HCT116 (cell line): Measurements from ENCODE around the gene HGS. TPM values are rescaled to one million over a fixed set of nuclear protein-coding genes. Genes with fewer than 3 reads are reported as not detected.
A peak's percentile ranks its signal among the peaks of the same experiment; 100 is the strongest.

Experiments used
- ATAC-seq: fragments of 200-7000 bp; cut with Tn5 transposase; 2 replicates; pipeline ENCODE4 v1.9.1; 2020; ENCODE audit warnings: mild to moderate bottlenecking, moderate library complexity
- BruUV-seq: library from RNA; stranded (reverse); fragments of 400-500 nt; replicated peaks from 2 replicates; lab custom pipeline; 2021; lab: Mats Ljungman, UMichigan
- CTCF ChIA-PET: fragments of 300-600 bp; sonication (Branson Sonifier 250); formaldehyde crosslinking; loops from one replicate; lab custom pipeline; 2021; ENCODE audit warnings: antibody characterized with exemption; lab: Charles Lee
- POLR2A ChIA-PET: fragments of 300-600, 350-600 bp; sonication (Branson Sonifier 250); formaldehyde crosslinking; loops from one replicate; lab custom pipeline; 2021; ENCODE audit warnings: antibody characterized with exemption; lab: Charles Lee
- RAD21 ChIA-PET, 2 experiments: fragments of 300-600 bp; sonication (Branson Sonifier 250); formaldehyde crosslinking; loops; one replicate each; lab custom pipeline; 2023; ENCODE audit warnings: low total read pairs in 2 of 2; ENCODE audit not compliant: uncharacterized antibody in 2 of 2, unreplicated experiment in 2 of 2, low non-redundant PET in 1 of 2; lab: Charles Lee
- DNase-seq: peaks from one replicate; pipeline ENCODE4 v3.0.0-alpha.2; 2010; ENCODE audit warnings: low read depth, low spot score
- H2AFZ ChIP-seq: fragments of 200-600 bp; shearing (Covaris generic), sonication (generic); 2 replicates; pipeline ENCODE4 v1.6.1; 2017; ENCODE audit warnings: low read depth, mixed run types, mixed read lengths, antibody characterized with exemption, low read length; ENCODE audit not compliant: poor library complexity, severe bottlenecking
- H3K27ac ChIP-seq: 2 replicates; pipeline ENCODE4 v1.5.1; 2012; ENCODE audit warnings: low read depth, low read length
- H3K27me3 ChIP-seq: fragments of 200-600 bp; sonication (generic); 2 replicates; pipeline ENCODE4 v1.6.1; 2016; ENCODE audit warnings: mixed run types, low read length, mixed read lengths; ENCODE audit not compliant: insufficient read depth
- H3K36me3 ChIP-seq, 2 experiments: fragments of 200-500 bp in 1 of 2; fragments of 200-600 bp in 1 of 2; sonication (Bioruptor generic) in 1 of 2; sonication (generic) in 1 of 2; 2 replicates each; pipeline versions ENCODE4 v1.5.1 to v1.6.1; 2014 to 2016; ENCODE audit warnings: low read length in 2 of 2, inconsistent platforms in 1 of 2, mixed read lengths in 1 of 2, mixed run types in 1 of 2; ENCODE audit not compliant: insufficient read depth in 2 of 2, control insufficient read depth in 1 of 2
- H3K4me1 ChIP-seq, 2 experiments: fragments of 200-600 bp in 1 of 2; sonication (generic) in 1 of 2; 2 replicates each; pipeline versions ENCODE4 v1.5.1 to v1.6.1; 2012 to 2017; ENCODE audit warnings: low read length in 2 of 2, inconsistent platforms in 1 of 2, mild to moderate bottlenecking in 1 of 2, mixed read lengths in 1 of 2, mixed run types in 1 of 2, moderate library complexity in 1 of 2; ENCODE audit not compliant: insufficient read depth in 2 of 2, control insufficient read depth in 1 of 2
- H3K4me2 ChIP-seq: fragments of 200-600 bp; sonication (generic); 2 replicates; pipeline ENCODE4 v1.6.1; 2017; ENCODE audit warnings: mixed run types, low read length, mixed read lengths
- H3K4me3 ChIP-seq, 2 experiments: fragments of 200-600 bp in 1 of 2; sonication (generic) in 1 of 2; replicated peaks in 1 of 2; 2 replicates each; pipeline ENCODE4 v1.5.1; 2011 to 2016; ENCODE audit warnings: low read length in 2 of 2, control low read depth in 1 of 2, low read depth in 1 of 2, mild to moderate bottlenecking in 1 of 2, mixed read lengths in 1 of 2, mixed run types in 1 of 2
- H3K79me2 ChIP-seq: fragments of 200-600 bp; sonication (generic); 2 replicates; pipeline ENCODE4 v1.6.1; 2017; ENCODE audit warnings: mild to moderate bottlenecking, mixed run types, low read length, moderate library complexity, mixed read lengths; ENCODE audit not compliant: insufficient read depth
- H3K9ac ChIP-seq: fragments of 200-600 bp; sonication (generic); 2 replicates; pipeline ENCODE4 v1.6.1; 2016; ENCODE audit warnings: low read length, mixed read lengths
- H3K9me2 ChIP-seq: fragments of 200-600 bp; sonication (generic), shearing (Covaris generic); 2 replicates; pipeline ENCODE4 v1.6.1; 2017; ENCODE audit warnings: mixed run types, mild to moderate bottlenecking, moderate library complexity; ENCODE audit not compliant: insufficient read depth
- H3K9me3 ChIP-seq, 2 experiments: fragments of 200-500 bp in 1 of 2; fragments of 200-600 bp in 1 of 2; sonication (Bioruptor generic) in 1 of 2; sonication (generic) in 1 of 2; 2 replicates each; pipeline ENCODE4 v1.6.1; 2014 to 2017; ENCODE audit warnings: low read length in 2 of 2, mixed read lengths in 2 of 2, inconsistent platforms in 1 of 2, low read depth in 1 of 2, mild to moderate bottlenecking in 1 of 2, mixed run types in 1 of 2, moderate library complexity in 1 of 2; ENCODE audit not compliant: control insufficient read depth in 1 of 2, insufficient read depth in 1 of 2
- H4K20me1 ChIP-seq: fragments of 200-600 bp; sonication (generic), shearing (Covaris generic); 2 replicates; pipeline ENCODE4 v1.6.1; 2017; ENCODE audit warnings: mixed run types, mild to moderate bottlenecking, moderate library complexity; ENCODE audit not compliant: insufficient read depth
- CTCF ChIP-seq, 3 experiments: fragments of 200-600 bp in 1 of 3; sonication (generic) in 1 of 3; IDR thresholded peaks in 2 of 3; conservative IDR thresholded peaks in 1 of 3; 2 replicates each; pipeline ENCODE4 v1.5.1; 2012 to 2017; ENCODE audit warnings: low read depth in 2 of 3, low read length in 2 of 3, antibody characterized with exemption in 1 of 3, borderline replicate concordance in 1 of 3, control low read depth in 1 of 3, mild to moderate bottlenecking in 1 of 3, mixed read lengths in 1 of 3, mixed run types in 1 of 3, moderate library complexity in 1 of 3; ENCODE audit not compliant: insufficient read depth in 1 of 3
- FOSL1 ChIP-seq: IDR thresholded peaks from 2 replicates; pipeline ENCODE4 v1.6.1; 2012; ENCODE audit warnings: low read depth
- POLR2AphosphoS5 ChIP-seq: IDR thresholded peaks from 2 replicates; pipeline ENCODE4 v1.6.1; 2011; ENCODE audit warnings: mild to moderate bottlenecking, low read depth, low read length, moderate library complexity
- RAD21 ChIP-seq: IDR thresholded peaks from 2 replicates; pipeline ENCODE4 v1.6.1; 2012; ENCODE audit warnings: low read depth, mild to moderate bottlenecking
- SIN3A ChIP-seq: IDR thresholded peaks from 2 replicates; pipeline ENCODE4 v1.6.1; 2012; ENCODE audit warnings: low read depth
- TCF7L2 ChIP-seq: IDR thresholded peaks from 2 replicates; pipeline ENCODE4 v1.7.0; 2011; ENCODE audit warnings: borderline replicate concordance, inconsistent platforms; ENCODE audit not compliant: insufficient read depth, insufficient read length; ENCODE audit errors: extremely low read depth
- YY1 ChIP-seq: IDR thresholded peaks from 2 replicates; pipeline ENCODE4 v1.6.1; 2011; ENCODE audit warnings: low read length, low read depth, moderate library complexity, mild to moderate bottlenecking; ENCODE audit not compliant: insufficient replicate concordance; ENCODE audit errors: extremely low read depth
- ZFX ChIP-seq: fragments of 450-650 bp; IDR thresholded peaks from 2 replicates; pipeline ENCODE4 v1.6.1; 2017
- intact Hi-C: fragments of 100-400 bp; cut with micrococcal nuclease; formaldehyde crosslinking; loops from 2 replicates; pipeline ENCODE4 v1.10.0; 2022
- total RNA-seq: library from RNA; stranded (reverse); gene quantifications from one replicate; pipeline ENCODE4 v1.2.1, GENCODE V29; 2021; ENCODE audit not compliant: unreplicated experiment
- TF ChIP-seq, protein P1 (sequence below): IDR thresholded peaks from 2 replicates; pipeline ENCODE4 v1.6.1; 2012
- TF ChIP-seq, protein P2 (sequence below): IDR thresholded peaks from 2 replicates; pipeline ENCODE4 v1.6.1; 2012

Gene HGS
- total RNA-seq, 1 experiment from 2014 or later, result 231 TPM

- CTCF ChIA-PET, result interaction anchor here (0.9 to 1.3 kb wide), 3 partner anchors 8 to 128 kb away, joined by 3 read pairs; no protein-coding TSS in a partner anchor
- Histone ChIP-seq H2AFZ (peak overlapping the region; percentile 76), H3K27ac (peak overlapping the region; percentile 31), H3K9ac (no peak overlapping the region), H3K4me1 (peaks cover 38 to 41% of the 10 kb centered on the region in 2 experiments), H3K4me2 (peak overlapping the region; percentile 49), H3K4me3 (no peak overlapping the region), H3K9me2 (no peaks in the 10 kb centered on the region), H3K27me3 (no peaks in the 10 kb centered on the region), H3K36me3 (no peaks in the 10 kb centered on the region), H3K79me2 (no peaks in the 10 kb centered on the region), H4K20me1 (no peaks in the 10 kb centered on the region), H3K9me3 (no peaks in the 10 kb centered on the region)
- TF ChIP-seq ZFX, result peak; percentile 32; the same call in 1 of the 2 replicates
- TF ChIP-seq, protein P1, sequence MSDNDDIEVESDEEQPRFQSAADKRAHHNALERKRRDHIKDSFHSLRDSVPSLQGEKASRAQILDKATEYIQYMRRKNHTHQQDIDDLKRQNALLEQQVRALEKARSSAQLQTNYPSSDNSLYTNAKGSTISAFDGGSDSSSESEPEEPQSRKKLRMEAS, result no peak
- TF ChIP-seq, protein P2, sequence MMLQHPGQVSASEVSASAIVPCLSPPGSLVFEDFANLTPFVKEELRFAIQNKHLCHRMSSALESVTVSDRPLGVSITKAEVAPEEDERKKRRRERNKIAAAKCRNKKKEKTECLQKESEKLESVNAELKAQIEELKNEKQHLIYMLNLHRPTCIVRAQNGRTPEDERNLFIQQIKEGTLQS, result no peak
- BruUV-seq, result no TSS peak
- POLR2A ChIA-PET, result interaction anchor here (1.0 kb wide), 1 partner anchor 140 kb away, joined by 3 read pairs; no protein-coding TSS in a partner anchor
- ATAC-seq (no peak), DNase-seq (no peak)
- RAD21 ChIA-PET, result interaction anchor here in 1 of 2 experiments (0.7 kb wide), 1 partner anchor 24 kb away, joined by 3 read pairs; no protein-coding TSS in a partner anchor
- intact Hi-C loops, result no loop called here
Measured at GRCh38 chr17:81727324-81728031, 43.7 kb downstream of the HGS start.

DNA sequence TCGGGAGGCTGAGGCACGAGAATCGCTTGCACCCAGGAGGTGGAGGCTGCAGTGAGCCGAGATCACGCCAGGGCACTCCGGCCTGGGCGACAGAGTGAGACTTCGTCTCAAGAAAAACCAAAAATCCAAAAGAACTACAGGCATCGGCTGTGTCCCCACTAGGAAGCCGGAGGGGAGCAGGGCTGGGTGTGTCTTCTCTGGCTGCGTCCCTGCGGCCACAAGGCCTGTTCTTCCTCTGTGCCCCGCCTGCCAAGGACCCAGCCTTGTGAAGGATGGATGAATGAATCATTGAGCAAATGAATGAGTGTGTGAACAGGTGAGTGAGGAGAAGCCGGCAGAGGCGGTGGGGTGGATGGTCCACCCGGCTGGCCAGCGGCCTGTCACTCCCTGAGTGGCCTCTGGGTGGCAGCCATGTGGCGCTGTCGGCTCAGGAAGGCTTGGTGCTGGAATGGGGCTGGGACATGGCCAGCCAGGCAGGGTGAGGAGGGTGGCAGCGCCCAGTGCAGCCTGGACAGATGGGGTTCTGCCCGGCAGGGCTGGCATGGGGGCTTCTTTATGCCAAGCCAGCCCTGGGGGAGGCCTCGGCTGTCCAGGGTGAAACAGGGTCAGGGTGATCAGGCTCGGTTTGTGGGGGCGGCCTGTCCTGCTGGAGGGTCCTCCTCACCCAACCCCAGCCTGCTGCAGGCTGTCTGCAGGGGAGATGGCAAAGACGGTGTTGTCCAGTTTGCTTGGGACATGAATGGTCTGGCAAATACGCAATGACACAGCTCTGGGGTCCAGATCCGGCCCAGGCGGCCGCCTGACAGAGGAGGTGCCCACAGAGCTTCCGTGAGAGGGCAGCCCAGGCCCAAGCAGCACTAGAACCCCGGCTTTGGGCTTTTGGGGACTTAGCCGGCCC is 49.9 kb downstream of the HGS start:
- H3K4me1 ChIP-seq, result peaks cover 23 to 30% of the 10 kb centered on the region in 2 experiments
- RAD21 ChIA-PET, result no interaction called here
- no peaks in the 10 kb centered on the region for H3K27me3 ChIP-seq
- no peak overlapping the region for H3K9ac ChIP-seq
- peak overlapping the region; percentile 44 for H3K4me2 ChIP-seq
- H3K27ac ChIP-seq, result peak overlapping the region; percentile 5; the same call in 1 of the 2 replicates
- H3K4me3 ChIP-seq, result no peak overlapping the region
- BruUV-seq, result no TSS peak
- H3K36me3 ChIP-seq, result no peaks in the 10 kb centered on the region
- ATAC-seq (peak; percentile 87), DNase-seq (peak; percentile 62)
- no peaks in the 10 kb centered on the region for H3K9me2 ChIP-seq
- H2AFZ ChIP-seq, result no peak overlapping the region
- CTCF ChIA-PET, result interaction anchor here (1.5 to 1.6 kb wide), 2 partner anchors 75 to 289 kb away, joined by 3 to 6 read pairs; partner anchors contain the start of genes CENPX and LRRC45
- intact Hi-C loops, result loop anchor here (1.0 kb wide), 1 partner anchor 134 kb away; no protein-coding TSS in a partner anchor
- no peaks in the 10 kb centered on the region for H3K79me2 ChIP-seq
- TF ChIP-seq POLR2AphosphoS5 (peak; percentile 43; the same call in 1 of the 2 replicates), FOSL1 (no peak), CTCF (IDR thresholded peaks at IDR 0.05 in 2 of 3, conservative IDR thresholded peaks at IDR 0.05 in 1 of 3; ENCODE audit: borderline replicate concordance in 1 of 3, insufficient read depth in 1 of 3, low read depth in 2 of 3, low read length in 2 of 3) (peak; percentile 91 to 98 (median 98)), SIN3A (no peak), TCF7L2 (peak; percentile 26), YY1 (no peak), RAD21 (peak; percentile 99)
- TF ChIP-seq, all 23 proteins: peak for 4
- POLR2A ChIA-PET, result no interaction called here
- Histone ChIP-seq H3K9me3 (no peaks in the 10 kb centered on the region), H4K20me1 (no peaks in the 10 kb centered on the region)
